SJCRH30 (cell line): ENCODE measurements around the gene TRMT11. TPM values are rescaled to one million over a fixed set of nuclear protein-coding genes. Genes with fewer than 3 reads are reported as not detected.
A peak's percentile ranks its signal among the peaks of the same experiment; 100 is the strongest.

Experiments used
- DNase-seq, 2 experiments: peaks; one replicate each; pipeline ENCODE4 v3.0.0-alpha.2; 2015 to 2020
- H3K27ac ChIP-seq: fragments of 250-450 bp; sonication (Bioruptor Pico); 2 replicates; pipeline ENCODE4 v1.5.1; 2020; ENCODE audit warnings: mild to moderate bottlenecking, moderate library complexity
- H3K27me3 ChIP-seq: fragments of 250-450 bp; sonication (Bioruptor Pico); 2 replicates; pipeline ENCODE4 v1.5.1; 2020; ENCODE audit warnings: mild to moderate bottlenecking, moderate library complexity
- H3K36me3 ChIP-seq: fragments of 250-450 bp; sonication (Bioruptor Pico); 2 replicates; pipeline ENCODE4 v1.5.1; 2020; ENCODE audit warnings: mild to moderate bottlenecking, moderate library complexity
- H3K4me1 ChIP-seq: fragments of 250-450 bp; sonication (Bioruptor Pico); 2 replicates; pipeline ENCODE4 v1.5.1; 2020; ENCODE audit warnings: mild to moderate bottlenecking, moderate library complexity
- H3K4me3 ChIP-seq: fragments of 250-450 bp; sonication (Bioruptor Pico); 2 replicates; pipeline ENCODE4 v1.5.1; 2020; ENCODE audit warnings: mild to moderate bottlenecking, moderate library complexity
- H3K9me3 ChIP-seq: fragments of 250-450 bp; sonication (Bioruptor Pico); replicated peaks from 2 replicates; pipeline ENCODE4 v1.5.1; 2020; ENCODE audit warnings: mild to moderate bottlenecking, moderate library complexity
- total RNA-seq: library from RNA; depleted of rRNA; stranded (reverse); fragments of >200 nt; shearing (Covaris generic); gene quantifications from 2 replicates; pipeline ENCODE4 v1.2.3, GENCODE V29; 2014; rRNA removed

The TRMT11 gene
- total RNA-seq, result 29.0 and 30.2 TPM in 2 replicates

DNA sequence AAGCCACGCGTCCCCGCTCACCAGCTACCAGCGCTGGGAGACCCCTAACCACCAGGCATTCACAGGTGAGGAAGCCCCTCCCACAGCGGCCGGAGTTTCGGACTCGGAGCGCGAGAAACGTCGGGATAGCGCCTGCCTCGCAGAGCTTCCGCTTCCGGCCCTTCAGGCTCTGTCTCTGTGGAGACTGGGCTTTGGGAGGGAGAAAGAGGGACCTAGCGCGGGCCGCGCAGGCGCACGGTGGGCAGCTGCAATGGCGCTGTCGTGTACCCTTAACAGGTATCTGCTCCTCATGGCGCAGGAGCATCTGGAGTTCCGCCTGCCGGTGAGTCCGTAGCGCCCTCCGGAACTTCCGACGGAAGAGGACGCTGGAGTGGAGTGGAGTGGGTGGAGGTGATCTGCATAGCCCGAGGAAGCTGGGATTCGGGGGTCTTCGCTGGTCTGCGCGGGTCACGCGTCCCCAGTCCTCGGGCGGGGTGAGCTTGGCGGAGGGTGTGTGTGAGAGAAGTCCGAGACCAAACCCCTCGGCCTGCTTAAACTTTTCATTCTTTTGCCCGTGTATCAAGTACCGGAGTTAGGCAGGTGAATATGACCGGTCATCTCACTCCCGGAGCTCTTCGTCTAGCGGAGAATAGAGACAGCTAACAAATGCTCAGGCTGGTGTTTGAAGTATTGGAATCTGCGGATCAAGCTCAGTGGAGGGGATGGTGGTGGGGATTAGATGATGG lies at the start of gene TRMT11:
Gene TRMT11 (plus strand): TSS at position 240 of the 725 bp plus-strand sequence. CDS start 11 bp downstream, at position 251.
- no peaks in the 10 kb centered on the region for H3K36me3 ChIP-seq
- peak; percentile 91 to 93 for DNase-seq
- peaks cover 14% of the 10 kb centered on the region for H3K4me1 ChIP-seq
- peak within 1 kb of the TSS; percentile 82 for H3K4me3 ChIP-seq
- no peaks in the 10 kb centered on the region for H3K27me3 ChIP-seq
- no peaks in the 10 kb centered on the region for H3K9me3 ChIP-seq
- peak within 1 kb of the TSS; percentile 51 for H3K27ac ChIP-seq

DNA sequence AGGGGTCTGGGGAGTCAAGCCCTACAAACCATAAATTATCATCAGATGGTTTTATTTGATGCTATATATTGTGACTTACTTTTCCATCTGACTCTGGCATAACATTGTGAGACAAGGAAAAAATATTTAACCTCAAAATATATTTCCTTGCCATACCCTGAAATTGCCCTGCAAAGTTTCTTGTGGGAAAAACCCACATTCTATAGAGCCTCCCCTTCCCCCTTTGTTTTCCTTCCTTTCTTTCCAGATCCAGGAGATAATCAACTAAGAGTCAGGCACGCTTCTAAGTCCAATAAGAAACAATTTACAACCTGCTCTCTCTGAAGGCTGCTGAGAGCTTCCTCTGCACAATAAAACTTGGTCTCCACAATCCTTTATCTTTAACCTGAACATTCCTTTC lies 47.3 kb upstream of the TRMT11 start:
- DNase-seq, result no peak
- no peaks in the 10 kb centered on the region for H3K4me1 ChIP-seq
- no peak overlapping the region for H3K27ac ChIP-seq
- H3K9me3 ChIP-seq, result no peaks in the 10 kb centered on the region
- H3K36me3 ChIP-seq, result no peaks in the 10 kb centered on the region
- no peaks in the 10 kb centered on the region for H3K27me3 ChIP-seq
- H3K4me3 ChIP-seq, result no peak overlapping the region

DNA sequence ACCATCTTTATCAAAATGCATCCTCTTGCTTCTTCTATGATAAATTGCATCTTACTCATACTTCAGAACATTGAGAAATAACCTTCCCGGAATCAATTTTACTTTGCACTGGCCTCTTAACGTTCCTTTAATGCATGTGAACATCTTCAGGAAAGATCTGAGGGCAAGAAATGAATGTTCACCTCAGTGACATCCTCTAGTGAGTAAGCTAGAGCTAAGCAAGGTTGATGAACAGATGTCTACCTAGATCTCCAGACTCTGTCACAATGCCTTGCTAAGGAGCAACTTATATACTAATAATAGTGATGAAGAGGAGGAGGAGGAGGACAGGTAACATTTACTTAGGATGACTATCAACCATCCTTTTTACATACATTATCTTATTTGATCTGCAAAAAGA lies 46.5 kb upstream of the TRMT11 start:
- no peaks in the 10 kb centered on the region for H3K36me3 ChIP-seq
- no peak overlapping the region for H3K27ac ChIP-seq
- no peaks in the 10 kb centered on the region for H3K9me3 ChIP-seq
- peaks cover 4% of the 10 kb centered on the region; the same call in 1 of the 2 replicates for H3K4me1 ChIP-seq
- H3K4me3 ChIP-seq, result no peak overlapping the region
- DNase-seq, result no peak
- no peaks in the 10 kb centered on the region for H3K27me3 ChIP-seq

DNA sequence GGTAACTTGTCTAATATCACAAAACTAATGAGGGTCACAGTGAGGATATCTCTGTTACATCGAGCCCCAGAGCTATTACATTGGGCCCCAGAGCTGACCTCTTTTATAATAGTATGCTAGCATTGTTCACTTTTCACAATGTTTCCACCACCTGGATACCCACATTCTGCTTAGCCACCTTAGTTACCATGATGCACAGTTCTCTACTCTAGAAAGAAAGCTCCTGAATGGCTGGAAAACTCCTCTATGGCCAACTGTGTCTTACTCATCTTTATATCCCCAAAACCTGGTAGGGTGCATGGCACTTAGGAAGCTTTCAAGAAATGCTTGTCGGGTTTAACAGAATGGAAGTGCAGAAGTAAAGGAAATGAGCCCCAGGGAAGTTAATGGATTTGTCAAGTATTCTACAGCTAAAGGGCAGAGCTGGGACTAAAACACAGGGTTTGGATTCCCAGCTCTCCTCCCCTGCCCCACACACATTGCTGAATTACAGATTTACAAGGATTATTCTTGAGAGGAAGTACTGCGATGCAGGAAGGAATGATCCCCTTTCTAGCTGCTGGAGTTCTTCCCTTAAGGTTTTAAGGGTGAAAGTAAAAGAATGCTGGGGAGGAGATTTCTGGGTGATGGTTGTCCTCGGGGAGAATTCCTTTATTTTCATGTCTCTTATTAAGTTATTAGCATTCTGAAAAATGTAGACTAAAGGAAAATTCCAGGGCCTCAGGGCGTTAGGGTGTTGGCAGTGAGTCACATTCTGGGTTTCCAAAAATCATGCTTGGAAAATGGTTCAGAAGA lies 45.9 kb upstream of the TRMT11 start:
- DNase-seq, result no peak
- Histone ChIP-seq H3K4me3 (no peak overlapping the region), H3K4me1 (peaks cover 4% of the 10 kb centered on the region; the same call in 1 of the 2 replicates)

DNA sequence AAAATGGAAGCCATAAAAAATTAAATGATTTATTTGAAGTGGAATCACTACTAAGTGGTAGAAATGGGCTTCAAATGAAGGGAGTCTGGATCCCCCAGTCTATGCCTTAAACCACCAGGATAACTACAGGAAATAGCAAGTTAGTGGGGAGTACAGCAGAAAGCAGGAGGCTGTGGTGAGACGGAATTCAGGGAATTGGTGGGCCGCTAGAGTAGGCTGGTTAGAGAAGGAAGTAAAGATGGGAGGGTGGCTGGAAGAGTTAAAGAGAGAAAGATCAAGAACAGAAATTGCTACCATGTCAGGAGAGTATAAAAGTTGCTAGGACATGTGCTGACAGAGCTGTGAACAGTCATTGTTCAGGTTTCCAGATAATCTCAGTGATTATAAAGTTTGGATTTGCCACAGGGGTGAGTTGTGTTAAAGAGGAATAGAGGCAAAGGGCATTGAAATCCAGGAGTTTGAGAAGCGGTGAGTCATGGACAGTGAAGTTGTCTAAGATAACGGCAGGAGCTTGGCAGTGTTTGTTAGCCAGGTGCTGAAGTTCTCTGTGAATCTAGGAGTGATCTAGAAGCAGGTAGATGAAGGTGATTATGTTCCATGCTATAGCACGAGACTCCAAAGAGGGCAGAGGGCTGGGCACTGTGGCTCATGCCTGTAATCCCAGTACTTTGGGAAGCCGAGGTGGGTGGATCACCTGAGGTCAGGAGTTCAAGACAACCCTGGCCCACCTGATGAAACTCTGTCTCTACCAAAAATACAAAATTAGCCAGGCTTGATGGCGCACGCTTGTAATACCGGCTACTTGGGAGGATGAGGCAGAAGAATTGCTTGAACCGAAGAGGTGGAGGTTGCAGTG lies 43.4 kb upstream of the TRMT11 start:
- Histone ChIP-seq H3K27ac (no peak overlapping the region), H3K9me3 (no peaks in the 10 kb centered on the region), H3K4me3 (no peak overlapping the region), H3K27me3 (no peaks in the 10 kb centered on the region), H3K4me1 (peaks cover 12% of the 10 kb centered on the region; the same call in 1 of the 2 replicates), H3K36me3 (no peaks in the 10 kb centered on the region)
- no peak for DNase-seq

More for the DNA sequence above, 45.9 kb upstream of the TRMT11 start:
- no peaks in the 10 kb centered on the region for H3K9me3 ChIP-seq
- no peaks in the 10 kb centered on the region for H3K27me3 ChIP-seq
- H3K27ac ChIP-seq, result no peak overlapping the region
- no peaks in the 10 kb centered on the region for H3K36me3 ChIP-seq

DNA sequence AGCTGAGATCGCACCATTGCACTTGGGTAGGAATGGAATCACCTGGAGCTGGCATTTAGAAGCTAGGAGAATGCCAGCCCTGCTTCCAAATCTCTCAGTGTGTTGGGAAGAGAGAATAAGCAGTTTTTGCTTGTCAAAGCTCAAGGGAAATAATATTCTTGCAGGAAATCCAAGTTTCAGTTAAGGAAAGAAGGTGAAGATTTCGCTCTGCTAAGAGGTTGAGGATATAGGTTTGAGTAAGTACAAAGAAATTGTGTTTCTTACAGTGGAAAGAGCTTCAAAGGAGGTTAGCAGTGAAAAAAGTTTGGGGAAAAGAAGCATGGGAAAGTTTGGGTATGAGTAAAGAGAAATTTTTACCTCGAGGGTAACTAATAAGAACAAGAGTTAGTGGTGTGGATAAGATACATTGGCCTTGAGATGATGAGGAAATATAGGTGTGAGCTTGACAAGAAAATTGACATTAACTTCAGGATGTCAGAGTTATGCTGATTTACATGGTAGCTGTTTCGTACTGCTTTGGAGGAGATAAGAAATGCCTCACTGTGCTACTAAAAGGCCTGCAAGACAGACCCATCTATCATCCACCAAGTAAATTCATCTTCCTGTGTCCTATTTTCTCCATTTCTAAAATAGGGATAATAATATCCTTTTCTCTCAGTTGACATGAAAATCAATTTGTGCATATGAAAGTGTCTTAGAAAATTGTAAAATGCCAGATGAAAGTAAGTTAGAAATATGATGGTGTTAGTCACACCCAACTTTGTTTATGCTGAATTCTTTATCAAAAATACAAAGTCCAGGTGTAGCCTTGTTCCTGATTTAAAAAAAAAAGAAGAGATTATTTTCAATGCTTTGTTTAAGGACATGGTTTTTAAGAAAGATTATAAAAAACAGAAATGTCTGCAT lies 42.6 kb upstream of the TRMT11 start:
- no peak overlapping the region for H3K27ac ChIP-seq
- H3K4me1 ChIP-seq, result peaks cover 12% of the 10 kb centered on the region; the same call in 1 of the 2 replicates
- no peak overlapping the region for H3K4me3 ChIP-seq
- no peaks in the 10 kb centered on the region for H3K9me3 ChIP-seq
- no peak for DNase-seq
- no peaks in the 10 kb centered on the region for H3K27me3 ChIP-seq
- H3K36me3 ChIP-seq, result no peaks in the 10 kb centered on the region

DNA sequence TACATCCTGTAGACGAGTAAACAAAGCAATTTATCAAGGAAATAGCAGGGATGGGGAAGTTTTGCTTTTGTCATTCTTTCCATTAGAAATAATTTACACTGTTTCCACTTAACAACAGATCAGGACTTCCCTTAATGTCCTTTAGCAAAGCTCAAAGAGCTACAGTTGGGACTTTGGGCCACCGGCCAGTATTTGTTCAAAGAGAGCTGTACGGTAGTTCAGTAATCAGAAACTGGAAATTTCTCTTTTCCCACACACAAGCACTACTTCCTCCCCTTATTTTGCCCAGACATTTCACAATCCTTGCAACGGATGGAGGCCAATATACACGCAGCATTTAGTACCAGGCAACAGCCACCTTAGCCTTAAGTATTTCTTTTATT lies 41.9 kb upstream of the TRMT11 start:
- H3K27ac ChIP-seq, result no peak overlapping the region
- DNase-seq, result peak in 1 of 2 experiments; percentile 5

DNA sequence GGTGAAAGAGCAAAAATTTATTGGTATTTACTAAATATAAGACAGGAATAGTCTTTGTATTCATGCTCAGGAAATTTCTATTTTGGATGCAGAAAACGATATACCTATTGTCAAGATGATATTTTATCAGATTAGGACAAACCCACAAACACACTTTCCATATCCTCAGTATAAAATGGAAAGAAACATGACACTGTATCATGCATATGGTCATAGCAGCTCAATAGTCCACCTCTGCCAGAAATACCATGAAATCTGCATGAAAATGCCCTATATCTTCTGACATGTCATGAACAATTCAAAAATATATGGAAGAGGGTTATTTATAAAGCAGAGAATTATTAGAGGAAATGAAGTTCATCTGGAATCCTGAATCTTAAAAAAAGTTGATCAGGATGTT lies 41.4 kb upstream of the TRMT11 start:
- Histone ChIP-seq H3K9me3 (no peaks in the 10 kb centered on the region), H3K27ac (no peak overlapping the region), H3K27me3 (no peaks in the 10 kb centered on the region), H3K4me3 (no peak overlapping the region), H3K4me1 (peaks cover 12% of the 10 kb centered on the region; the same call in 1 of the 2 replicates), H3K36me3 (no peaks in the 10 kb centered on the region)
- DNase-seq, result no peak

More for the DNA sequence above, 41.9 kb upstream of the TRMT11 start:
- Histone ChIP-seq H3K27me3 (no peaks in the 10 kb centered on the region), H3K9me3 (no peaks in the 10 kb centered on the region), H3K36me3 (no peaks in the 10 kb centered on the region), H3K4me1 (peaks cover 12% of the 10 kb centered on the region; the same call in 1 of the 2 replicates), H3K4me3 (no peak overlapping the region)

DNA sequence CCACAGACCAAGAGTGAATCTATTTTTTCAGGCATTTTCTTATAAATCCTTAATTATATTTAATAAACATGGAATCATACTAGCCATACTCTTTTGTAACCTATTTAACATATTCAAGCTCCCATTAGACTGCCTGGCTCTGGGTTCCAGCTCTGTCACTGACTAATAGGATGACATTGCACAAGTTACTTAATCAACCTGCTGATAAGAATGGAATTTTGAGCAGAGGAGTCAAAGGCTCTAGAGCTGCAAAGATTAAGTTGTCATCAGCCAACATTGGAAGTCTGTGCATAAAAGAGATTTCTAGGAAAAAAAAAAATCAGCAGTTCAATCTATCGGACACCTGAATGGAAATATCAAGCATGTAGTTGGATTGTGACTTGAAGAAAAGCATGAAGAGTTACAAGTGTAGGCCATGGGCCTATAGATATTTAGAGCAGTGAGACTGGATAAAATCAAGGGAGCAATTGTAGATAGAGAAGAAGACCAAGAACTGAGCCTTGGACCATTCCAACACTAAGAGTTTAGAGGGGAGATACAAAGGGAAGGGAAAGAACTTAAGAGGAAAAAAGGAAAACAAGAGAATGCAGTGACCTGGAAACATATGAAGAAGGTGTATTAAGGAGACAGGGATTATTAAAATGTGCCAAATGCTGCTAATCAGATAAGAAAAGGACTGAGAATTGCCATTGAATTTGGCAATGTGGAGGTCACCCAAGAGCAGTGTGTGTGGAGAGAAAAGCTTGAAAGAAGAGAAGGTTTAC lies 40.8 kb upstream of the TRMT11 start:
- Histone ChIP-seq H3K4me3 (no peak overlapping the region), H3K4me1 (peaks cover 12% of the 10 kb centered on the region; the same call in 1 of the 2 replicates), H3K27me3 (no peaks in the 10 kb centered on the region), H3K27ac (no peak overlapping the region), H3K9me3 (no peaks in the 10 kb centered on the region), H3K36me3 (no peaks in the 10 kb centered on the region)
- DNase-seq, result no peak

DNA sequence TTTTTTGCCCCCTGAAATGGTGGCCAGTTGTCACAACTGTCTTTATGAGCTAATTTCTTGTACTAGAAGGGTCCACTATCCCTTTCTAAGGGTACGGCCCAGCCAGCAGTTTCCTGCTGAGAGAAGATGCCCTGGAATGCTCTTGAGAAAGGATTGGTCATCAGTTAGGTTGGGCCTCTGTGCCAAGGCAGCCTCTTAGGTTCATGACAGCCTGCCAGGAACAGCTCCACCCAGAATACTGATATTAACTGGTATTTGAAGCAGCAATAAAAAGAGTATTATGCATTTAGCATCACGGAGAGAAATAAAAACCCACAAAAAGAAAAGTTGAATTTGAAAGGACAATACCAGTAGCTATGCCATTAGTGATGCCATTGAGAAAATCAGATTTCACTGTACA lies 38.7 kb upstream of the TRMT11 start:
- no peak for DNase-seq
- H3K9me3 ChIP-seq, result no peaks in the 10 kb centered on the region
- H3K36me3 ChIP-seq, result no peaks in the 10 kb centered on the region
- H3K4me3 ChIP-seq, result no peak overlapping the region
- peaks cover 12% of the 10 kb centered on the region; the same call in 1 of the 2 replicates for H3K4me1 ChIP-seq
- H3K27me3 ChIP-seq, result no peaks in the 10 kb centered on the region
- no peak overlapping the region for H3K27ac ChIP-seq

DNA sequence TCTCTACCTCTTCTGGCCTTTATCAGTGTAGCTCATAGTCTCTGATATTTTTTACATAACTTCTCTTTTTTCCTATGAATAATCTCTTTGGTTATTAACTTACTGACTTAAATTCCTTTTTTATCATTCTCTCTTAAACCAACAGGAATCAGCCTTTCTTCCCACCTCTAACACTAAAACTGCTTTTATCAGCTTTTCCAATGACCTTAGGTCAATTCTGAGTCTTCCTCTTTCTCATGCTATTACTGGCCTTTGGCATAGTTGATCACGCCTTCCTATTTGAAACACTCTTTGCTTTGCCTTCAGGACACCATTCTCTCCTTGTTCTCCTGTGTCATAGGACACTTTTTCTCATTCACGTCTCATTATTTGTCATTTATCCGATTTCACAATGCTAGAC lies 37.9 kb upstream of the TRMT11 start:
- peaks cover 12% of the 10 kb centered on the region; the same call in 1 of the 2 replicates for H3K4me1 ChIP-seq
- H3K27ac ChIP-seq, result no peak overlapping the region

DNA sequence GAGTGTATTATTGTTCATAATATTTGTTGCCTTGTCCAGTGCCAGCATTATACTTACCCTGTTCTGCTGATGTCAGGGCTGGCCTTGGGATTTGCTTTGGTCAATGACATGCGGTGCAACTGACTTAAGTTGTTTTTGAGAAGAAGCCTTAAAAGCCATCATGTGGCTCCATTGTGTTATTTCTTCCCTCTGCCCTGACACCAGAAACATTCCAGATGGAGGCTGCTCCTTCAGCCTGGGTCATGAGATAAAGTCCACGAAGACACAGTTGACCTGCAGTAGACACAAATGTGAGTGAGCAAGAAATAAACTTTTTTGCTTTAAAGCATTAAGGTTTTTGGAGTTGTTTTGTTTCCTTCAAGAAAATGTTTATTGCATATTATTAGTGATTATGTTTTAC lies 37.3 kb upstream of the TRMT11 start:
- no peaks in the 10 kb centered on the region for H3K27me3 ChIP-seq
- no peak for DNase-seq
- no peak overlapping the region for H3K27ac ChIP-seq
- no peak overlapping the region for H3K4me3 ChIP-seq
- H3K36me3 ChIP-seq, result no peaks in the 10 kb centered on the region
- peaks cover 12% of the 10 kb centered on the region; the same call in 1 of the 2 replicates for H3K4me1 ChIP-seq
- H3K9me3 ChIP-seq, result no peaks in the 10 kb centered on the region

More for the DNA sequence above, 37.9 kb upstream of the TRMT11 start:
- H3K9me3 ChIP-seq, result no peaks in the 10 kb centered on the region
- no peak overlapping the region for H3K4me3 ChIP-seq
- H3K27me3 ChIP-seq, result no peaks in the 10 kb centered on the region
- DNase-seq, result no peak
- H3K36me3 ChIP-seq, result no peaks in the 10 kb centered on the region

DNA sequence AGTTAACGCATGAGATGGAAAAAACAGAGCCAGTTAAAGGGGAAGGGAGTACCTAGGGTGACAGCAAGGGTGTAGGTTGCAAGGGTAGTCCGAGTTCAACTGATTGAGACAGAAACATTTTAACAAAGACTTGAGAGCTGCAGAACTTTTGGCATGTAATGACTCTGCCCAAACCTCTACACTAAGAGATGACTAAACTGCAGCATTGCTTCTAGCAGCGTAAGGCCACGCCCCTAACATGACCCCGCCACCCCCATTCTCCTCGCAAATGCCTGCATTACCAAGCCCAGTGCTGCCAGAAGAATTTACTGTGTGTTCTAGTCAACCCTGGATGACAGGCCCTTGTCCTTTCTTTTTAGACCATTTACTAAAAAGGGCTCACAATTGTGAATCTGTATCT lies 36.0 kb upstream of the TRMT11 start:
- Histone ChIP-seq H3K27me3 (no peaks in the 10 kb centered on the region), H3K27ac (no peak overlapping the region), H3K36me3 (no peaks in the 10 kb centered on the region), H3K4me3 (no peak overlapping the region), H3K9me3 (no peaks in the 10 kb centered on the region), H3K4me1 (peaks cover 8% of the 10 kb centered on the region; the same call in 1 of the 2 replicates)
- DNase-seq, result peak; percentile 9 to 17
